Measurements from ENCODE around the gene CEACAM20. TPM values are rescaled to one million over a fixed set of nuclear protein-coding genes. Genes with fewer than 3 reads are reported as not detected.

The CEACAM20 gene
- total RNA-seq, 2 donors from 2014 or later = not detected

Other genes with a start within 250 kb of the CEACAM20 start
- gene ZNF235, start 224.7 kb downstream of the CEACAM20 start, total RNA-seq = 10 to 100 TPM in 1 of 2 donors, 1 to 10 TPM in 1; 7.0 to 12.1 TPM
- 1 to 10 TPM; 5.0 to 6.1 TPM for gene ZNF112, start 173.0 kb downstream of the CEACAM20 start, total RNA-seq
- 1 to 10 TPM; 3.5 to 9.0 TPM for gene ZNF285, start 128.1 kb downstream of the CEACAM20 start, total RNA-seq
- 10 to 100 TPM in 1 of 2 donors, 1 to 10 TPM in 1; 3.1 to 12.1 TPM for gene ZNF229, start 81.2 kb downstream of the CEACAM20 start, total RNA-seq
- gene ZNF180, start 29.2 kb downstream of the CEACAM20 start, total RNA-seq = 10 to 100 TPM in 1 of 2 donors, 1 to 10 TPM in 1; 10.0 to 12.9 TPM
- not detected for gene IGSF23, start 83.9 kb upstream of the CEACAM20 start, total RNA-seq
- 10 to 100 TPM; 21.2 to 31.6 TPM for gene PVR, start 114.2 kb upstream of the CEACAM20 start, total RNA-seq
- gene CEACAM19, start 141.8 kb upstream of the CEACAM20 start, total RNA-seq = 1 to 10 TPM; 2.2 to 2.8 TPM
- gene CEACAM16, start 169.5 kb upstream of the CEACAM20 start, total RNA-seq = not detected
- gene BCL3, start 219.0 kb upstream of the CEACAM20 start, total RNA-seq = 1 to 10 TPM; 1.8 to 6.2 TPM
- 10 to 100 TPM in 1 of 2 donors, 1 to 10 TPM in 1; 6.6 to 15.5 TPM for gene CBLC, start 248.2 kb upstream of the CEACAM20 start, total RNA-seq

Data from endodermal cell (in vitro differentiated cells).